CD4-positive, alpha-beta T cell (primary cell): ENCODE data around the gene UBXN4. TPM values are rescaled to one million over a fixed set of nuclear protein-coding genes. Genes with fewer than 3 reads are reported as not detected.

Source experiments
- ATAC-seq: fragments of 200-7000 bp; cut with Tn5 transposase; one replicate; pipeline ENCODE4 v1.10.0; 2022; ENCODE audit warnings: mild to moderate bottlenecking; ENCODE audit not compliant: poor library complexity
- CTCF ChIA-PET: fragments of 350-600 bp; sonication (Branson Sonifier 250); formaldehyde crosslinking; loops from one replicate; lab custom pipeline; 2021; ENCODE audit warnings: antibody characterized with exemption, inconsistent platforms; lab: Charles Lee
- POLR2A ChIA-PET: fragments of 350-600 bp; sonication (Branson Sonifier 250); formaldehyde crosslinking; loops from one replicate; lab custom pipeline; 2021; ENCODE audit warnings: antibody characterized with exemption, inconsistent platforms; lab: Charles Lee
- DNase-seq, 14 experiments: peaks; one replicate each; pipeline ENCODE4 v3.0.0-alpha.2; 2013 to 2020; ENCODE audit warnings: mixed read lengths in 2 of 14
- H3K27ac ChIP-seq, 2 donors: one replicate each; pipeline versions ENCODE4 v1.5.1 to v1.7.0; 2013; ENCODE audit warnings: low read length in 2 of 2, low read depth in 1 of 2, mild to moderate bottlenecking in 1 of 2
- H3K27me3 ChIP-seq, 2 experiments: 1 replicate in 1 of 2; 2 replicates in 1 of 2; pipeline versions ENCODE4 v1.6.1 to v1.7.0; 2013; ENCODE audit warnings: low read length in 2 of 2, control low read depth in 1 of 2, mild to moderate bottlenecking in 1 of 2, moderate library complexity in 1 of 2; ENCODE audit not compliant: insufficient read depth in 2 of 2, control insufficient read depth in 1 of 2
- H3K36me3 ChIP-seq: one replicate; pipeline ENCODE4 v1.6.1; 2013; ENCODE audit warnings: low read length, control low read depth; ENCODE audit not compliant: insufficient read depth
- H3K4me1 ChIP-seq: one replicate; pipeline ENCODE4 v1.6.1; 2013; ENCODE audit warnings: low read length, control low read depth; ENCODE audit not compliant: insufficient read depth
- H3K4me3 ChIP-seq: one replicate; pipeline ENCODE4 v1.5.1; 2013; ENCODE audit warnings: mild to moderate bottlenecking, low read length, moderate library complexity
- H3K9me3 ChIP-seq, 2 experiments: 1 replicate in 1 of 2; 2 replicates in 1 of 2; pipeline versions ENCODE4 v1.6.1 to v1.7.0; 2013; ENCODE audit warnings: low read length in 2 of 2, mild to moderate bottlenecking in 2 of 2, control low read depth in 1 of 2, moderate library complexity in 1 of 2; ENCODE audit not compliant: control insufficient read depth in 1 of 2, insufficient read depth in 1 of 2
- H3K27ac Mint-ChIP-seq: one replicate; pipeline ENCODE4 v1.8.0; 2020; ENCODE audit warnings: mixed read lengths
- H3K27me3 Mint-ChIP-seq: one replicate; pipeline ENCODE4 v1.8.0; 2021; ENCODE audit warnings: mixed read lengths
- H3K36me3 Mint-ChIP-seq: one replicate; pipeline ENCODE4 v1.8.0; 2021; ENCODE audit warnings: low read depth, mixed read lengths
- H3K4me1 Mint-ChIP-seq: one replicate; pipeline ENCODE4 v1.8.0; 2021; ENCODE audit warnings: low read depth, mixed read lengths
- H3K4me3 Mint-ChIP-seq: one replicate; pipeline ENCODE4 v1.8.0; 2020; ENCODE audit warnings: mild to moderate bottlenecking, mixed read lengths
- H3K9me3 Mint-ChIP-seq: one replicate; pipeline ENCODE4 v1.8.0; 2020; ENCODE audit warnings: mixed read lengths
- CTCF ChIP-seq: fragments of 200-600 bp; IDR thresholded peaks from one replicate; pipeline ENCODE4 v1.8.0; 2022; ENCODE audit warnings: antibody characterized with exemption, mild to moderate bottlenecking
- intact Hi-C, 2 experiments: fragments of 100-400 bp; cut with DNase I in 1 of 2; cut with micrococcal nuclease in 1 of 2; formaldehyde crosslinking; loops; one replicate each; pipeline versions ENCODE4 v1.15.1 to v1.9.0; 2023 to 2025; cut with DNase I, micrococcal nuclease
- total RNA-seq, 174 experiments: library from RNA in 2 of 174; stranded (reverse) in 2 of 174; gene quantifications; one replicate each; pipeline ENCODE4 v1.2.3 and lab custom pipeline; 2021 to 2026

The UBXN4 gene
- total RNA-seq, 2 experiments from 2014 or later = 143 to 150 TPM

GRCh38 chr2:135740206-135740605 lies 1.4 kb upstream of the UBXN4 start:
- DNase-seq = no peak
- Histone ChIP-seq H3K36me3 (no peaks in the 10 kb centered on the region), H3K4me3 (no peak overlapping the region), H3K27me3 (no peaks in the 10 kb centered on the region), H3K9me3 (no peaks in the 10 kb centered on the region), H3K4me1 (peaks cover 11% of the 10 kb centered on the region), H3K27ac (no peak overlapping the region)
- no peak for ATAC-seq
- POLR2A ChIA-PET = no interaction called here
- CTCF ChIA-PET = interaction anchor here (1.2 kb wide), 1 partner anchor 9 kb away, joined by 3 read pairs; no protein-coding TSS in a partner anchor
- no peak overlapping the region for H3K27ac Mint-ChIP-seq
- no peak overlapping the region for H3K4me3 Mint-ChIP-seq
- peaks cover 21% of the 10 kb centered on the region for H3K36me3 Mint-ChIP-seq
- TF ChIP-seq CTCF = no peak
- H3K27me3 Mint-ChIP-seq = no peaks in the 10 kb centered on the region
- peaks cover 34% of the 10 kb centered on the region for H3K4me1 Mint-ChIP-seq
- H3K9me3 Mint-ChIP-seq = no peaks in the 10 kb centered on the region
- intact Hi-C loops = loop anchor here (2.0 to 10.0 kb wide), 7 partner anchors 132 to 823 kb away; partner anchors contain the start of genes CCNT2 (in 2 of the 2), MCM6 (in 1 of the 2), R3HDM1 (in 1 of the 2) and RAB3GAP1 (in 1 of the 2)

GRCh38 chr2:135741043-135741394 lies 636 bp upstream of the UBXN4 start:
- Mint-ChIP-seq H3K36me3 (peaks cover 27% of the 10 kb centered on the region), H3K9me3 (no peaks in the 10 kb centered on the region), H3K4me1 (peaks cover 40% of the 10 kb centered on the region), H3K4me3 (no peak overlapping the region), H3K27ac (peak overlapping the region; percentile 92), H3K27me3 (no peaks in the 10 kb centered on the region)
- Histone ChIP-seq H3K4me1 (peaks cover 11% of the 10 kb centered on the region), H3K27me3 (no peaks in the 10 kb centered on the region), H3K9me3 (no peaks in the 10 kb centered on the region), H3K36me3 (peaks cover 1% of the 10 kb centered on the region), H3K4me3 (no peak overlapping the region), H3K27ac (peak overlapping the region in 1 of 2 donors; percentile 95)
- DNase-seq (no peak), ATAC-seq (no peak)
- ChIA-PET CTCF (interaction anchor here (1.2 kb wide), 1 partner anchor 10 kb away, joined by 3 read pairs; no protein-coding TSS in a partner anchor), POLR2A (interaction anchor here (0.9 to 1.4 kb wide), 8 partner anchors 18 to 823 kb away, joined by 3 to 26 read pairs (median 5); partner anchors contain the start of genes CCNT2, MCM6, R3HDM1 and RAB3GAP1)
- TF ChIP-seq CTCF = no peak
- intact Hi-C loops = loop anchor here (1.0 to 10.0 kb wide), 8 partner anchors 131 to 824 kb away; partner anchors contain the start of genes CCNT2 (in 2 of the 2), R3HDM1 (in 2 of the 2), ZRANB3 (in 2 of the 2) and MCM6 (in 1 of the 2)

GRCh38 chr2:135742325-135742757 lies 686 bp downstream of the UBXN4 start:
- TF ChIP-seq CTCF = no peak
- Histone ChIP-seq H3K27ac (peak overlapping the region; percentile 95 to 98), H3K36me3 (peaks cover 9% of the 10 kb centered on the region), H3K4me1 (peaks cover 11% of the 10 kb centered on the region), H3K4me3 (peak overlapping the region; percentile 94), H3K27me3 (no peaks in the 10 kb centered on the region), H3K9me3 (no peaks in the 10 kb centered on the region)
- H3K27ac Mint-ChIP-seq = peak overlapping the region; percentile 92
- POLR2A ChIA-PET = interaction anchor here (1.0 to 1.7 kb wide), 7 partner anchors 13 to 824 kb away, joined by 3 to 20 read pairs (median 5); partner anchors contain the start of genes CCNT2, MCM6, R3HDM1 and ZRANB3
- intact Hi-C loops = loop anchor here (2.0 to 10.0 kb wide), 5 partner anchors 130 to 825 kb away; partner anchors contain the start of genes CCNT2 (in 1 of the 2), MCM6 (in 1 of the 2) and RAB3GAP1 (in 1 of the 2)
- no peaks in the 10 kb centered on the region for H3K9me3 Mint-ChIP-seq
- no peaks in the 10 kb centered on the region for H3K27me3 Mint-ChIP-seq
- H3K4me3 Mint-ChIP-seq = peak overlapping the region; percentile 95
- CTCF ChIA-PET = interaction anchor here (1.1 kb wide), 1 partner anchor 33 kb away, joined by 3 read pairs; no protein-coding TSS in a partner anchor
- peak in 9 of 14 experiments; percentile 12 to 75 (median 34) for DNase-seq
- H3K36me3 Mint-ChIP-seq = peaks cover 39% of the 10 kb centered on the region
- H3K4me1 Mint-ChIP-seq = peaks cover 50% of the 10 kb centered on the region
- ATAC-seq = peak; percentile 21
